ENCODE data around the gene OPN3.

OPN3 gene

GRCh38 chr1:241617426-241617825, 22.7 kb downstream of the OPN3 start:
- DNase-seq (ENCODE audit: low read depth, low spot score): no peak

GRCh38 chr1:241615043-241615974, 24.9 kb downstream of the OPN3 start:
- no peak for DNase-seq (ENCODE audit: low read depth, low spot score)

GRCh38 chr1:241614572-241614971, 25.6 kb downstream of the OPN3 start:
- DNase-seq (ENCODE audit: low read depth, low spot score): no peak

GRCh38 chr1:241614144-241614543, 26.0 kb downstream of the OPN3 start:
- no peak for DNase-seq (ENCODE audit: low read depth, low spot score)

GRCh38 chr1:241612533-241613477, 27.4 kb downstream of the OPN3 start:
- DNase-seq (ENCODE audit: low read depth, low spot score): no peak

- DNase-seq (ENCODE audit: low read depth, low spot score): no peak
Measured at GRCh38 chr1:241611736-241612135, 28.4 kb downstream of the OPN3 start.

- DNase-seq (ENCODE audit: low read depth, low spot score): no peak
Measured at GRCh38 chr1:241611063-241611462, 29.1 kb downstream of the OPN3 start.

- no peak for DNase-seq (ENCODE audit: low read depth, low spot score)
Measured at GRCh38 chr1:241610056-241610815, 29.9 kb downstream of the OPN3 start.

GRCh38 chr1:241608379-241609033, 31.7 kb downstream of the OPN3 start:
- no peak for DNase-seq (ENCODE audit: low read depth, low spot score)

GRCh38 chr1:241607497-241607896, 32.7 kb downstream of the OPN3 start:
- DNase-seq (ENCODE audit: low read depth, low spot score): no peak

- no peak for DNase-seq (ENCODE audit: low read depth, low spot score)
Measured at GRCh38 chr1:241606544-241606943, 33.6 kb downstream of the OPN3 start.

GRCh38 chr1:241605146-241605805, 34.9 kb downstream of the OPN3 start:
- DNase-seq (ENCODE audit: low read depth, low spot score): no peak

- DNase-seq (ENCODE audit: low read depth, low spot score): no peak
Measured at GRCh38 chr1:241603731-241604245, 36.4 kb downstream of the OPN3 start.

GRCh38 chr1:241600496-241600901, 39.7 kb downstream of the OPN3 start:
- no peak for DNase-seq (ENCODE audit: low read depth, low spot score)

- DNase-seq (ENCODE audit: low read depth, low spot score): no peak
Measured at GRCh38 chr1:241598249-241598648, 41.9 kb downstream of the OPN3 start.

GRCh38 chr1:241596633-241597032, 43.5 kb downstream of the OPN3 start:
- no peak for DNase-seq (ENCODE audit: low read depth, low spot score)

- no peak for DNase-seq (ENCODE audit: low read depth, low spot score)
Measured at GRCh38 chr1:241593186-241593585, 47.0 kb downstream of the OPN3 start.

GRCh38 chr1:241592273-241592958, 47.8 kb downstream of the OPN3 start:
- no peak for DNase-seq (ENCODE audit: low read depth, low spot score)

GRCh38 chr1:241591736-241592135, 48.4 kb downstream of the OPN3 start:
- no peak for DNase-seq (ENCODE audit: low read depth, low spot score)

GRCh38 chr1:241591317-241591716, 48.9 kb downstream of the OPN3 start:
- no peak for DNase-seq (ENCODE audit: low read depth, low spot score)
